GM19463 (cell line): ENCODE results near the gene PTPRT.
"Not testable (repeated sequence)": the region's sequence is repeated elsewhere in the genome, so short reads cannot be mapped to it uniquely, and the experiment has no call there.

Experiments
- ATAC-seq: cut with Tn5 transposase; IDR thresholded peaks from one replicate; pipeline ENCODE4 v1.9.1; 2021; ENCODE audit warnings: mild to moderate bottlenecking, moderate library complexity; ENCODE audit not compliant: unreplicated experiment

PTPRT gene

DNA sequence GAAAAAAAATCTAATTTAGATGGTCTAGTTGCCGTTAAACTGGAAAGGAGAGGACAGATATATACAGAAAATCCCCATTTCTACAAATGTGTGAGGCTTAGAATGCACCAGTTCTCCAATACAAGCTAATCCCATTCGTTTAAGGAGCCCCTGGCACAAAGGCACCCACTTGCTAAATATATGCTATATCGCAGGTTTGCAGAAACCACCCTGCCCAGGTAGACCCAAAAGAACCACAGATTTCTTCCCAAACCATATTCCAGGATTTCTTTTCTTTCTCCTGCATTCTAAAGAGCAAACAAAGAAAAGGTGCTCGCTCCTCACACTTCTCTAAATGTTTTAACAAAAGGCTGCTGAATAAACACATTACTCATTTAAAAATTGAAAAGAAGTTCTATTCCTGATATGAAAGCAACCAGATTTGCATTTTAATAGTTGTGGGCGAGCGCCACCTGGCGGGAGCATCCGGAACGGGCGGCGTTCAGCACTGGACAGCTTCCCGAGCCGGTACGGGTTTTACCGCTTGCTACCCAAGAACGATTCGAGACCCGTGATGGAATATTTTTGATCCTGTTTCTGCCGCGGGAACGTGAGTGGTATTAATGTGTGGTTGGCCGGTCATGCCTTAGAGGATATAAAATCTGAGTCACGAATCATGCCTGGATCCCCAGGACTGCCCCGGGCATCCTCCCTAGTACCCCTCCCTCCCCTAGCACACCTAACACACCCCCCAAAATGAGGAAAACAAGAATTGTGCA is 2.1 kb downstream of the PTPRT start:
- no peak for ATAC-seq

DNA sequence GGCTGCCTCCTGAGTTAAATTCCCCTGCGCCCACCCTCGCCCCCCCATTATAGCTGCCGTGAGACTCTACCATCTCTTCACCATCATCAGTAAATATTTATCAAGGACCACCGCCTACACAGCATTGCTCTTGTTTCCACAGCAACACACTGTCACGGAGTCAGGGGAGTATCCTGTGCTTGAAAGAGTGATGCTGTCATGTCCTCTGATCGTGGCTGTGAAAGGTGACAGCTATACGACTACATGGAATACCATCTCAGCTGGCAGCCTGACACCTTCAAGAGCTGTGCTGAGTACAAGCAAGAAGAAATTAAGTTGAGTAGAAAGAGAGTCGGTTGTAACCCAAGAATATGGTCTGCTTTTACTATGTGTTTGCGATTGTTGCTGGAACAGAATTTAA is 3.4 kb downstream of the PTPRT start:
- no peak for ATAC-seq

DNA sequence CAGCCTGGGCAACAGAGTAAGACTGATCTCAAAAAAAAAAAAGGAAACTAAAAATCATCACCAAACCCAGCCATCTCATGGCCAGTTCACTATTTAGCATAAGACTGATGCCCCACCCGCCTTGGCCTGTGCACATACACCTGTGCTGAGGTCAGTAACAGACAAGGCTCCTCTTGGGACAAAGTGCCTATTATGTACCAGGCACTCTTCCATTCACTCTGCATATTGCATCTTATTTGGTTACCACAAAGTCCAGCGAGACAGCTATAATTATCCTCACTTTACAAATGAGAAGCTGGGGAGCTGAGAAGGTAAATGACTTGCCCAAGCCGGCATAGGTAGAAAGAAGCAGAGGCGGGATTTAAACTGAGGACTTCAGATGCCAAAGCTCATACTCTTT is 3.8 kb downstream of the PTPRT start:
- no peak for ATAC-seq

DNA sequence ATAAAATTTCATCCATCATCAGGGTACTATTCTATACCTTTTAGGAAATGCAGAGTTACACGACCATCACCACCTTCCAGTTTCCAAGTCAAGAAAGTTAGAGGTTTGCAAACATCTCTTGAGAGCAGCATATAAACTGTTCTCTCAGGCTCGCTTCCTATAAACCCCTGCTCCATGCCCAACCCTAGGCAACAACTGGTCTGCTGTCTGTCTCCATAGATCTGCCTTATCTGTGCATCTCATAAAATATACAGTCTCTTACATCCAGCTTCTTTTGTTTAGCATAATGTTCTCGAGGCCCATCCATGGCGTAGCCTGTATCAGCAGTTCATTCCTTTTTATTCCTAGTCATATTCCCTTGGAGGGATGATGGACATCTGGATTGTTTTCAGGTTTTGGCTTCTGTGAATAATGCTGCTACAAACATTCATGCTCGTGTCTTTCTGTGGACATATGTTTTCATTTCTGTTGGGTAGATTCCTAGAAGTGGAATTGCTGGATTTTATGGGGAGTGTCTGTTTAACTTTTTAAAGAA is 6.1 kb downstream of the PTPRT start:
- no peak for ATAC-seq

DNA sequence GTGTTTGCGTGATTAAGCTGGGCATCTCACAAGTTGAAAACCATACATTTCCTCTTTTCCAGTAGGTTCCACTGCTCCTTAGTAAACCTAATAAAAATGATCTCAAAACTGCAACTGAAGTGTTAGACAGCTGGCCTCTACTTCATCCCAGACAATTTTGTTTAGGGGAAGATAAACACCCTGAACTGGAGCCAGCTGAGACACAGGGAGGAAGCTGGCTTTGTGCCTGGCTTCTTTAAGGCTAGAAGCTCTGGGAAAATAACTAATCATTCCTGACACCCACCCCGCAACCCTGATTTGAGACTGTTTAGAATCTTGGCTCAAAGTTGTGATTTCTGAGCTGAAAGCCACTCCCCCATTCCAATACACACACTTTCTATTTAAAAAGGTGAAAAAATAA is 11.6 kb downstream of the PTPRT start:
- no peak for ATAC-seq

DNA sequence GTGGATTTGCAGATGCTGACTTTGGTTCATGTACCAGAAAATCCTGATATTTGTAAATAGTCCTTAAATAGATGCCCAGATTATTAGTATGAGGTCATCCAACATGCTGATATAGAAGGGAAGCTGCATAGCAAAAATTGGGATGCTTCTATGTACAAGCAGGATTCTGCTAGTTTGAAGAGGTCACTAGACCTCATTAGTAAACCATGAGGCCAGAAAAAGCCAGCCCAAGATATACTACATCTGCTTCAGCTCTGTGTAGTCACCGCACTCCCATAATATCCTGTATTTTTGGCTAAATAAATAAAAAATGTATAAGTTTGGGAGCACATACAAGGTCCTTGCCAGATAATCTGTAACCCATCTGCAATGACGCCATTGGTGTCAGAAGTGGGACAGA is 13.0 kb downstream of the PTPRT start:
- no peak for ATAC-seq

DNA sequence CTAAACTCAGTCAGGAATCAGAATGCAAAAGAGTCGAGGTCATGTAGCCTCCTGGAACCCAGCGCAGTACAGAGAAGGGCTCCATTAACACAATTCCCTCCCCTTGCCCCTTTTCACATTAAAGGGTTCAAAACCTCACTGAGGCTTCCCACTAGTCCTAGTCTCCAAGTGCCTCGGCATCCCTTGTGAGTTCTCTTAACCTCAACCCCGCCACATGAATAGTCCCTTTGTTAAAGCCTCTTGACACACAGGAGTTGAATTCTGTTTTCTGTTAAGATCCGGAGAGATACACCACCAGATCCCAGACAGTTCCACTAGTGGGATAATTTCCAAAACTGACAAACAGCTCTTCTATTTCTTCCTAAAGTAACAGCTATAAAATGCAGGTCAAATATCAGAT is 17.8 kb downstream of the PTPRT start:
- ATAC-seq, result no peak

DNA sequence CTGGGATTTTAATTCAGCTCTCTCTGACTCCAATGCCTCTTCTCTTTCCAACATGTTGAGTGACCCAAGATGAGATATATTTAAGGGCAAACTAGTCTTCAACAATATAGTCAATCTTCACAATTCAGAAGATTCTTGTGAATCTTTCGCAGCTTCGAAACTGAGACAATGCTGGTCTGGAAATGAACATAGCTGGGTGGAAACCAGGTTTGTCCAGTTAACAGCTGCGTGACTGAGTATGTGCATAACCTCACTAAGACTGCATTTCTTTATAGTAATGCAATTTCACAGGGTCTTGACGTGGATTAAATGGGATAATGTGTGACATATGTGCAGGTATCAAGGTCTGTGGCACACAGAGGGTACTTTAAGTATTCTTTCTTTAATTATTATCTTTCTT is 18.9 kb downstream of the PTPRT start:
- no peak for ATAC-seq

DNA sequence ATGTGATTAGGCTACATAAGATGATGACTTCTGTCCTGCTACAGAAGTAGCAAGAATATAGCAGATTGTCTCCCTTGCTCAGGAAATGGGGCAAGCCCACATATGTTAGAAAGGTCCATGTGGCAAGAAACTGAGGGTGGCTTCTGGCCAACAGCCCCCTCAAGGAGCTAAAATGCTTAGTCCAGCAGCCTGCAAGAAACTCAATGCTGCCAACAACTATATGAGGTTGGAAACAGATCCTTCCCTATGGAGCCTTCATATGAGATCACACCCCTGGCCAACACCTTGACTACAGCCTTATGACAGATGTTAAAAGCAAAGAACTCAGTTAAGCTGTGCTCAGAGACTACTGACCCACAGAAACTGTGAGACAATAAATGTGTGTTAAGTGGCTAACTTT is 22.1 kb downstream of the PTPRT start:
- no peak for ATAC-seq

DNA sequence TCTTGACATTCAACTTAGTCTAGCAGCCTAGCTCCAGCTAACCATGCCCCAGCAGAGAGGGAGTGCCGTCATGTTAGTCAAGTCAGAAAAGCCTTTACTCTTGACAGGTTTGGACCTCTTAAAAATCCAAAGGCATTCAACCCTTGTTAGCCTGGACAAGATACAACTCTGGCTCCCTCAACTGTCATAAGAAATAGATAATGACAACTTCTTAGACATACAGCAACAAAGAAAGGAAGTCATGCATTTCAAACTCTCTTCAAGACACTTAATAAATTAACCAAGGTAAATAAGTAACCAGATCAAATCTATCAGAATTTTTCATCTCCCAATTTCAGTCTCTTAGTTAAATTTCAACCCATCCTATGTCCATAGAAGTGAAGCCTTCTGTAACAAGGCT is 22.7 kb downstream of the PTPRT start:
- ATAC-seq, result no peak

DNA sequence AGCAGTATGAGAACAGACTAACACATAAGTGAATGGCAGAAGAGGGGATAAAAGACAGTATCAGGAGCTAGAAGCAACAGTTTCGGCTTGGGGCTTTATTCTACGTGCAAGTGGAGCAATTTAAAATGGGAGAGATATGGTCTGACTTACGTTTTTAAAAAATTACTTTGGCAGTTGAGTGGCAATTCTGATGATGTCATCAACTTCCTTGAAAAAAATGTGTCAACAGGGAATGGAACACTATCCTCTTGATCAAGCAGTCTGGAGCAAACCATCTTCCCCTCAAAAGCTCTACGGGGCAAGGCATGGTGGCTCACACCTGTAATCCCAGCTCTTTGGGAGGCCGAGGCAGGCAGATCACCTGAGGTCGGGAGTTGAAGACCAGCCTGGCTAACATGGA is 24.1 kb downstream of the PTPRT start:
- no peak for ATAC-seq

DNA sequence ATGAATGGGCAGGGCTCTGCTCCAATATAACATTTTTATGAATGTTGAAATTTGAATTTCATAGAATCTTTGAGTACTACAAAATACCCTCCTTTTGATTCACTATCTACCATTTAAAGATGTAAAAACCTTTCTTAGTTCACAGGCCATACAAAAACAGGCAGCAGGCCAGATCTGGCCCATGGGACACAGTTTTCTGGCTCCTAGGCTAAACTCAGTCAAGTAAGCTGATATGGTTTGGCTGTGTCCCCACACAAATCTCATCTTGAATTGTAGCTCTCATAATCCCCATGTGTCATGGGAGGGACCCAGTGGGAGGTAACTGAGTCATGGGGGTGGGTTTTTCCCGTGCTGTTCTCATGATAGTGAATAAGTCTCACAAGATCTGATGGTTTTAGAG is 25.0 kb downstream of the PTPRT start:
- not testable (repeated sequence) for ATAC-seq

DNA sequence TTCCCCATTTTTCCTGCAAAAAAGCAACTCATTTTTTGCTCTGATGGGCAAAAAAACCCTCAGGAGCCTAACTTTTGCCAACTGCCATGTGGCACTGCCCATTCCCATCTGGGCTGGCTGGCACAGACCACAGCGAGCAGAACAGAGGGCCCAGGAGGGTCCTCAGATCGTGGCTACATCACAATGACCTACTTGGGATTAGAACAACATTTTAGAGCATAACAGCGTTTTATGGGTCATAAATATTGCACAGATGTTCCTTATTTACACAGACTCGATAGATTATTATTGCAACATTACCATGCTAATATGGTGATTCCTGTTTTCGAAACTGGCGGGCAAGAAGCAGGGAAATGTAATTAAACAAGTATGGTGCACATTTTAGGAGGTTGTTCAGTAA is 28.0 kb downstream of the PTPRT start:
- no peak for ATAC-seq

DNA sequence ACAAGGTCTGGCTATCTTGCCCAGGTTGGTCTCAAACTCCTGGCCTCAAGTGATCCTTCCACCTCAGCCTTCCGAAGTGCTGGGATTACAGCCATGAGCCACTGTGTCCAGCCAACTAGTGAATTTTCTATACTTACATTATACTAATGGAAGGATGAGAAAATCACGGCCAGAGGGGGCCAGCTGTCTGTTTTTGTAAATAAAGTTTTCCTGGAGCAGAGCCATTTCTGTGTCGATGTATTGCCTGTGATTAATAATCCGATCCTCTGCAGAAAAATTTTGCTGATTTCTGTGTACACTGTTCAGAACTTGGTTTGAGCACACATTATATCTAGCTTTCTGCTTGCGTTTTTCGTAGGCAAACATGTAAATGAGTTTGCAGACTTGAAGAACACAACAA is 28.8 kb downstream of the PTPRT start:
- ATAC-seq, result no peak

DNA sequence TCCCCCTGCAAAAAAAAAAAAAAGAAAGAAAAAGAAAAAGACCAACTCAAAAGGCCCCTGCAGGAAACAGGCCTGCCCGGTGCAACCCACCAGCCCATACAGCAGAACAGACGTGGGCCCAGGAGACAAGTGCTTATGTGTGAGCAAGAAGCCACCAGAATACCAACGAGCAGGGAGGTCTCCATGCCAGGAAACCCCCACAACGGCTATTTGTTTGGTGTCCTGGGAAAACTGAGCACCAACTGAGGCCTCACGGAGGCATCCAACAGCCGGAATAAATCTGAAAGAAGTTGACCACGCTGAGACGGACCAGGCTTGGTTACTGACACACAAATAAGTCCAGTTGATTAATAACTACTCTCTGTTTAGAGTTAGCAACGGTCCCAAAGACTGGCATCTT is 29.7 kb downstream of the PTPRT start:
- no peak for ATAC-seq

DNA sequence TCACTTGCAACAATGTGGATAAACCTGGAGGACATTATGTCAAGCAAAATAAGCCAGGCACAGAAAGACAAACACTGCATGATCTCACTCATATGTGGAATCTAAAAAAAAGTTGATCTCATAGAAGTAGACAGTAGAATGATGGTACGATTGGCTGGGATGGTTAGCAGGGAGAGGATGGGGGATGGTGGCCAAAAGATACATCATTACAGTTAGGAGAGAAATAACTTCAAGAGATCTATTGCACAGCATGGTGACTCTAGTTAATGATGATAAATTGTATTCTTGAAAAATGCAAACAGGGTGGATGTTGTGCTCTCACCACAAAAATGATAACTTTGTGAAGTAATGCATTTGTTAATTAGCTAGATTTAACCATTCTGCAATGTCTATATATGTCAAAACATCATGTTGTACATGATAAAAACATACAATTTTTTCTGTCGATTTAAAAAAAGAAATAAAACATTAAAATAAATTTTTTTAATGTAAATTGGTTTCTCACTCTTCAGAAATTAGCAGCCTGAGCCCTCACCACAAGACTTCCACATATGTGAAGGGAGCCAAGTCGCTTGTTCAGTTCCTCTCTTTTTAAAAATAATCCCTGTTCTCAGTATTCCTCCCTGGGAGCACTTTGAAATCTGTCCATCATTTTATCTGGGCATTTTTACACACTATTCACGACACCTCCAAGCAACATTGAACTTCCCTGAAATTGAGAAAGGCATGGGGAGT is 34.2 kb downstream of the PTPRT start:
- ATAC-seq, result no peak

DNA sequence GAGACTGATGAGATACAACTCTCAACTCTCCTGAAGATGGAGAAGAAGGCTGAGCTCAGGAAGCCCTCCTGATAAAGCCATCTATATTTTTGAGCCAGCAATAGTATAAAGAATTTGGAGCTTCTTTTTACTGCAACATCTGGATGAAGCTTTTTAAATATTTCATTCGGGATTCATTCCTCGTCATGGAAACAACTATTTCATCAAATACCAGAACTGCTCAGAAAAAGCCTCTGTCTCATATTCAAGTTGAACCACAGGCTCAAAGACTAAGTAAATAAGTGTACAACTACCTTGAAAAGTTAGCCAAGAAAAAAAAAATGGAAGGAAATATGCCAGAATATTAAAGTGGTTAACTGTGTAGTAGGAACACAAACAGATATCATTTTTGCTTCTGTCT is 37.8 kb downstream of the PTPRT start:
- no peak for ATAC-seq

DNA sequence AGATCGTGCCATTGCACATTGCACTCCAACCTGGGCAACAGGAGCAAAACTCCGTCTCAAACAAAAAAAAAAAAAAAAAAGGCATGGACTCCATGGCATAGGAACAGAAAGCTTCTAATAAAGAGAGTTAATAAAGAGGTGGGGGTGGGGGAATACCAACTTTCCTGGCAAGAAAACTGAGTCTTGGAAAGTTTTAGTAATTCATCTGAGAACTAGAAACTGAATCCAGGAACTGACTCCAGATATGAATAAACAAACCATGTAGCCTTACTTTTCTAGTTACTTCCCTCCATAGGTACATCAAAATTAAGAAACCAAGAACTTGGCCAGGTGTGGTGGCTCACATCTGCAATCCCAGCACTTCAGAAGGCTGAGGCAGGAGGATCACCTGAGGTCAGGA is 38.5 kb downstream of the PTPRT start:
- no peak for ATAC-seq

DNA sequence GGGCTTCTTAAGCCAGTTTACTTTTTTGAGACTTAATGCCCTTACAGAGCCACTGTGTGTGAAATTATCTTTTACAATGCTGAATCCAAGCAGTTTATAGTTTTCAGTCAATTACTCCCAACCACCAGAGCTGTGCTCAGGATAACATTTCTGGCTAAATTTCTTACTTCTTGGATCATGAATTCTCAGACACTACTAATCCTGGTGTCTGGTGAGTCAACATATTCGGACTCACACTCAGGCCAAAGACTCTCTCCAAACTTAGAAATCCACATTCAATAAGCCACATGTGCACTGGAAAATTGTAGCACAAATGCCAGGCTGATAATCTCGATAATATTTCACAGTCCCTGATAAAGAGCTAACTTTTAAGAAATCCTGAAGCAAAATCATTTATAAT is 49.0 kb downstream of the PTPRT start:
- no peak for ATAC-seq

DNA sequence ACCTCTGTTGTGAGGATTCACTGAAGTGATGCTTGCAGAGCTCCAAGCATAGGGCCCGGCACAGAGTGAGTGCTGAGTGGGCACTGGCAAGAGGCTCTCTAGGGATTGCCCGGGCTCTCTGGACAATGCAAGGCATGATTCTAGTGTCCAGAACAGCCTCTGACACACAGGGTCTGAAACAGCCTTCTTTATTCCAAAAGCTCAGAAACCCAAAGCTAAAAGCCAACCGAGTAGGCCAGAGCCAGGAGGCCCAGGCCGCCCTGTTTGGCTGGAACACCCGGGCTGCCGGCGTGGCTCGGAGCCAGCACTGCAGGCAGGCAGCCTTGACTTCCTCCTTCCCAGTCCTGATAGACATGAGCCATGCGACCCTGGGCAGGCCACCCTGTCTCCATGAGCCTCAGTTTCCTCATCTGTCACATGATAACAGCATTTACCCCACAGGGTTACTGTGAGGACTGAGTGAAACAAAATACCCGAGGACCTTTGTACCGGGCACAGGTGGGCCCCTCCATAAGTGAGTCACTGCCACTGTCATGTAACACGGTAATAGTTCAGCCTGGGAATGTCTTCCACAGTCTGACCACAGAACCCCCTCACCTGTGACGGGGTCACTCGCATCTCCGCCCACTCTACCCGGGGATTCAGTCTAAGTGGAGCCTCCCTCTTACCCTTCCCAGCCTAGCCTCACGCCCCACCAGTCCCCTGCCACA is 51.5 kb downstream of the PTPRT start:
- no peak for ATAC-seq

DNA sequence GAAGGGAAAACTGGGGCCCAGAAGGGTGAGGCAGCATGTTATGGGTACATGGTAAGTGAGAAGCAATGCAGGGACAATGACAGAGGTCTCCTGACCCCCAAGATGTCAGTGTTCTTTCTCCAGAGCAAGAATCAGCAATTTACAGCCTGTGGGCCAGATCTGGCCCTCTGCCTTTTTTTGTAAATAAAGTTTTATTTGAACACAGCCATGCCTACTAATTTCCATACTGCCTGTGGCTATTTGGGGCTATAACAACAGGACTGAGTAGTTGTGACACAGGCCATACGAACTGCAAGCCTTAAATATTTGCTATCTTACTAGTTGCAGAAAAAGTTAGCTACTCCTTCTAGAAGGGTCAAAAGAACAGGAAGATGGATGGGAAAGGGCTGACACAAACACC is 52.5 kb downstream of the PTPRT start:
- no peak for ATAC-seq

DNA sequence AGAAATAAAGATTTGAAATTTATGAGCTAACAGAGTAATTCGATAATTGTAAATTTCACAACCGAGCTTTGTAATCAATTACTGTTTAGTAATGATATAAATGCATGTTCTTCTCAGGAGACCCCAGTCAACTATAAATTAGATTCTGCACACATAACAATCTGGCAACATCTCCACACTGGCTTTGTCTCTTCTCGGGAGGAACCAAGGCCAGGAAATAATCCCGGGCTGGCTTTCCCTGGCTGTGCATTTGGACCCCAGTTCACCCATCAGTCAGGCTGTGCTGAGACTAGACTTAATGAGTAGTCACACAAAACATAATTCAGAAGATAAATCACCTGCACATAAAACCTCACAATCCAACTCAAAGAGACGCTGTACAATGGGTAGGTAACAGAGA is 65.5 kb downstream of the PTPRT start:
- no peak for ATAC-seq
